CD1c-positive myeloid dendritic cell (primary cell): Measurements from ENCODE around the gene ITPKB.
A peak's percentile ranks its signal among the peaks of the same experiment; 100 is the strongest.
"Not testable (repeated sequence)": the region's sequence is repeated elsewhere in the genome, so short reads cannot be mapped to it uniquely, and the experiment has no call there.

Source experiments
- DNase-seq: peaks from one replicate; pipeline ENCODE4 v3.0.0-alpha.2; 2016; ENCODE audit errors: extremely low spot score

Gene ITPKB

DNA sequence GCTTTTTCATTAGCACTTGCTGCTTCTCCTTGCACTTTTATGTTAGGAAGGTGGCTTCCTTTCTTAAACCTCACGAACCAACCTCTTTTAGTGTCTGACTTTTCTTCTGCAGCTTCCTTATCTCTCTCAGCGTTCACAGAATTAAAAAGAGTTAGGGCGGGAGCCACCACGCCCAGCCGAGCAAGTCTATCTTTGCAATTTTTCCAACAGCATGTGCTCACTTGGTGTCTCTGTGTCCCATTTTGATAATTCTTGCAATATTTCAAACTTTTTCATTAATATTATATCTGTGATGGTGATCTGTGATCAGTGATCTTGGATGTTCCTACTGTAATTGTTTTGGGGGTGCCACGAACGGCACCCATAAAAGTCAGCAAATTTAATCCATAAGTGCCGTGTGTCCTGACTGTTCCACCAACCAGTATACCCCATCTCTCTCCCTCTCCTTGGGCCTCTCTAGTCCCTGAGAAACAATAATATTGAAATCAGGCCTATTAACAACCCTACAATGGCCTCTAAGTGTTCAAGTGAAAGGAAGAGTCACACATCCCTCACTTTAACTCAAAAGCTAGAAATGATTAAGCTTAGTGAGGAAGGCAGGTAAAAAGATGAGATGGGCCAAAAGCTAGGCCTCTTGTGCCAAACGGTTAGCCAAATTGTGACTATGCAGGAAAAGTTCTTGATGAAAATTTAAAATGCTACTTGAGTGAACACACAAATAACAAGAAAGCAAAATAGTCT, 15.9 kb upstream of the ITPKB start:
- no peak for DNase-seq

DNA sequence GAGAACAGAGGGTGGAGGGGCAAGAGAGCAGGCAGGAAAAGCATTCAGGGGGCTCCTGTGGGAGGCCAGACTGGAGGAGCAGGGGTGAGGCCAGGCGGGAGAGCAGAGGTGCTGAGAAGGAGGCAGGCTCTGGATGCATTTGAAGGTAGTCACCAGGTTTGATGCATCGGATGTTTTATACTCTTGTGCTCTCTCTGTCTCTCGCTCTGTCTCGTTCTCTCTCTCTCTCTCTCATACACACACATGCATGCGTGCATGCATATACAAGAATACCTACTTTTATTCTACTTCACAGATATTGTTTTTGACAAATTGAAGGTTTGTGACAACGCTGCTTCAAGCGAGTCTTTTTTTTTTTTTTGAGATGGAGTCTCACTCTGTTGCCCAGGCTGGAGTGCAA, 15.0 kb upstream of the ITPKB start:
- DNase-seq = no peak

DNA sequence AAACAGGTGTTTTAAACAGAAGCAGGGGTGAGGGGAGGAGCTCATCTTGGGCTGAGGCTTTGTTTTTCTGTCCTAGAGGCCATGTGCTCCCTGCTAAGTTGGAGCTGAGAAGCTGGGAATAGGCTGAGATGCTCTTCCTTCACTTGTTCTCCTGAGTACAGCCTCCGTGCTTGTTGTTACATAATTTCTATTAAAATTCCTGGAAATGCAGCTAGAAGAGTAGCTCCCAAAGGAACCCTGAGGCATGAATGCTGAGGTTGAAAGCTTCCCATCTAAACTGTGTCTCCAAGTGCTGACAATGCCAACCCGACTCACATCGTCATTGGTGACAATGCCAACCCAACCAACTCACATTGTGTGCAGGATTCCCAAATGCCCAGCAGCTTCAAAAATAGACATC, 12.6 kb upstream of the ITPKB start:
- DNase-seq = no peak

DNA sequence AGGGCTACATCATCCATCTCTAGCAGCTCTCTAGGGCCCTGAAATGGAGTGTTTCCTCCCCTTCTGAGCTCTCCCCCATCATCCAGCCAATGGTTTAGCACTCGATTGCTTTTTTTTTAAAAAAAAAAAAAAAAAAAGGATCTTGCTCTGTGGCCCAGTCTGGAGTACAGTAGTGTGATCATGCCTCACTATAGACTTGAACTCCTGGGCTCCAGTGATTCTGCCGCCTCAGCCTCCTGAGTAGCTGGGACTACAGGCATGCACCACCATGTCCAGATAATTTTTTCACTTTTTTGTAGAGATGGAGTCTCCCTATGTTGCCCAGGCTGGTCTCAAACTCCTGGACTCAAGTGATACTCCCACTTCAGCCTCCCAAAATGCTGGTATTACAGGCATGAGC, 12.1 kb upstream of the ITPKB start:
- DNase-seq = no peak

DNA sequence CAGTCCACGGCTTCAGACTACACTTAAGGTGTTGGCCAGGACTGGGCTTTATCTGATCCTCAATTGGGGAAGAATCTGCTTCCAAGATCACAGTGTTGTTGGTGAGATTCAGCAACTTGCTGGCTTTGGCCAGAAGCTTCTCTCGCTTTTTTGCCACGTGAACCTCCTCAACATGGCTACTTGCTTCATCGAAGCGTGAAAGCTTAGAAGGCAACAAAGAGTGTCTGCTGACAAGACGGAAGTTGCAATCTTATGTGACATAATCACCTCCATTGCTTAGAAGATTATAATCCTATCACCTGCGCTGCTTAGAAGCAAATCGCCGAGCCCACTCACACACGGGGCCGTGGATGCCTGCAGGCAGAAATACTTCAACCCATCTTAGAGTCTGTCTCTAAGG, 10.4 kb upstream of the ITPKB start:
- no peak for DNase-seq

DNA sequence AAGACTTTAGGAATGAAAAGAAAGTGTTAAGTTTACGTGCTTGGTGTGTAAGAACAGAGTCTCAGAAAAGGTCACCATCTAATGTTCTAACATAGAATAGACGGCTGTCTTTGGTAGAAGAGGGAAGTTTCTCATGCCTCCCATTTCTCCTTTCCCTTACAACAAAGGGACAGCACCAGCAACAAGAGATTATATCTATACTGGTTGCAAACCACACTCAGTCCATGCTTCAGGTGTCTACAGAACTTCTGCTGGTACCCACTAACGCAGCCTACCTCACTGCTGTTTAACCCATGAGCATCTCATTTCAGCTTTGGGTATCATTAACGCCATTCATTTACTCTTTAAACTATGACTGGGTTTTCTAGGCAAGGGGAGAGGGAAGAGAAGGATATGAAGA, 9.2 kb upstream of the ITPKB start:
- DNase-seq = no peak

DNA sequence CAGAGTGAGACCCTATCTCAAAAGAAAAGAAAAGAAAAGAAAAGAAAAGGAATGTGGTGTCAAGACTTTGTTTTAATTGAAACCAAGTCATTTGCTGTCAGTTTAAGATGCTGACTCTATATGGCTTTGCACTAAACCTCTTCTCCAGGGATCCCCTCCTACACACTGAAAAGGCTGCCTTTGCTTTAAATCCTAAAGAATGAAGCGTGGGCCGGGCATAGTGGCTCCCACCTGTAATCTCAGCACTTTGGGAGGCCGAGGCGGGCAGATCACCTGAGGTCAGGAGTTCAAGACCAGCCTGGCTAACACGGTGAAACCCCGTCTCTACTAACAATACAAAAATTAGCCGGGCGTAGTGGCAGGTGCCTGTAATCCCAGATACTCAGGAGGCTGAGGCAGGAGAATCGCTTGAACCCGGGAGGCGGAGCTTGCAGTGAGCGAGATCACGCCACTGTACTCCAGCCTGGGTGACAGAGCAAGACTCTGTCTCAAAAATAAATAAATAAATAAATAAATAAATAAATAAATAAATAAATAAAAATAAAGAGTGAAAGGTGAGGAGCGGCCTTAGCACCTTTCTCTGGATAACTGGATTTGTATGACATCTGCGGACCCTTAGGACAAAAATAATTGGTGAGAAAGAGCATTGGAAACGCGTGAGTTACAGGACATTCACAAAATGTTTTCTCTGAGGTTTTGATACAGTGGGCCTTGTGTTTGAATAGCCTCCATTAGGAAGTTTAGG, 8.6 kb upstream of the ITPKB start:
- DNase-seq = not testable (repeated sequence)

DNA sequence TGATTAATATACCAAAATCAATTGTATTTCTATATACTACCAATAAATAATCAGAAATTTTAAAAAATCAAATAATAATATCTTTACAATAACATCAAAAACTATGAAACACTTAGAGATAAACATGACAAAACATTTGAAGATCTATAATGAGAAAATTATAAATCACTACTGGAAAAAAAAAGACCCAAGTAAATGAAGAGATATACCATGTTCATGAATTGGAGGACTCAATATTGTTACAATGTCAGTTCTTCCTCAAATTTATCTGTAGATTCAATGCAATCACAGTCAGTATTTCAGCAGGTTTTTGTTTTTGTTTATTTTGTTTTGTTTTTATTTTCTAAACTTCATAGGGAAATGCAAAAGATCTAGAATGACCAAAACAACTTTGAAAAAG, 4.2 kb upstream of the ITPKB start:
- DNase-seq = no peak

DNA sequence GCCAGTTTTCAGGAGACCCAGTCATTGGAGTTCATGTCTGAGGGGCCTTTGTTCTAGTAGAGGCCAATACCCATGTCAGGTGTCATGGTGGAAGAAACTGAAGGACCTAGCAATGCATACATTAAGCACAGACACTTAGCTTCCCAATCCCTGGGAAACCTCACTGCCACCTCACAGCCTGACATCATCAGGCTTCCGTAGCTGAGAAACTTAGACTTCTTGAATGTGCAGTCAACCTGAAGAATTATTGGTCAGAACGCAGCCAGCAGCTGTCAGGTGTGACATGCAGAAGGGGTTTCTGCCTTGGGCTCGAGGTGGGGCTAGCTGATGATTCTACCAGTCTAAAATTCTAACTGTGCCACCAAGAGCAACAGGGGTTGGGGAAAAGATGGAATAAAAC, 1.9 kb upstream of the ITPKB start:
- DNase-seq = no peak

DNA sequence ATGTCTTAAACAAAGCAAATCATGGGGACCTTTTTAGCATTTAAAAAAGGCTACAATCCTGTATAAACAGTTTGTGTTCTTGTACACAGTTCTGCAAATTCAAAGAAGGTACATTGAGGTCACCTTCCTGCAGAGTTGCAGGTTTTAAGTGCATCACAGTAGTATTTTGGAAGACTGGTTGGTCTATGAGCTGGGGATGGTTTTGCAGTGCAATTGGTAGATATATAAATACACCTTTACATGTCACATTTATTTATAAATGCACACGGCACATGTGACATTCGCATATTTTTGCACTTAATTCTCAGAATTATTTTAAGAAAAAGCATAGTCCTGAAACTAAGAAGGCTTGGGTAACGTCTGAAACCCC, 599 bp upstream of the ITPKB start:
- no peak for DNase-seq

DNA sequence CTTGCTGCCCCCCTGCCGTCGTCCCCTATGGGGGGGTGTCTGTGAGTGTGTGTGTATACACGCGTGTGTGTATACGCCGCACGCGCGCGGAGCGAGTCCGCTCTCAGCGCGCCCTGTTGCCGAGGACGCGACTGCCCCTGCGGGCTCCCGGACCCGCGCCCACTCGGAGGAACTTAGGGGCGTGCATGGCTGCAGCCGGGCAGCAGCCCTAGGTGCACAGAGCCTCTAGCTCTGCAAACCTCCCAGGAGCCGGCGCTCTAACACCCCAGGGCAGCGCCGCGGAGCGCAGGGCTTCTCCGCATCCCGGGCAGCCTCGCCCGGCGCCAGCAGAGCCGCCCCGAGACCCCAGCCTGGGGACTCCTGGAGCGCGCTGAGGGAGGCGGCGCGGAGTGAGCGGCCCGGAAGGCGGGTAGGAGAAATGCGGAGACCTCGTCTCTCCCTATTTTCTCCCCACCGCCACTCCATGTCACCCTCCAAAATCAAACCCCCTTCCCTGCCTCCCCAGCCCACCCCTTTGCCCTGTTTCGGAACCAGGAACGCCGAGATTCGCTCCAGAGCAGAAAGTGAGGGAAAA, 574 bp downstream of the ITPKB start:
- DNase-seq = peak; percentile 64

DNA sequence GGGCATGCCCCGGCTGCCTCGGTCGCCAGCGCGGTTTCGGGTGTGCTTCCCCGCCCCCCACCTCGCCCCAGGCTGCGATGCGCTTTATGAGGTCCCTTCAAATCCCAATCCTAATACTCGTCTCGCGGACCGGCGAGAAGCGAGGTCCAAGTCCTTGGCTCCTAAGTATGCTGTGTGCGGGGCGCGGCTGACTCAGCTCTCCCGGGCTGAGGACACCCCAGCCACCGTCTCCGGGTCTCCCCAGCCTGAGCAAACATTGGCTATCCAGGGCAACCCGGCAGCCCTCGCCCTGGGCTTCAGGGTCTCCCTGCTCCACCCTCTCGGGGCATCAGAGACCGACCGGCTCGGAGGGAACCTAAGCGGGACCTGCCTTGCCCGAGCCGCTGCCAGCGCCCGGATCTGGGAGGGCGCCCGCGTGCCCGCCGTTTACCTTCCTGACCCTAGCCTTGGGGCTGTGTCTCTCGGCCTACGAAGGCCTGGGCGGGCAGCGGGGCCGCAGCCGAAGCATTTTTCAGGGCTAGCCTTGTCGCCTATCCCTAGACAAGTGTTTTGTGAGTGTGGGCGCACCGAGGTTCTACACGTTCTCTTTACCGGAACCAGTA, 1.2 kb downstream of the ITPKB start:
- DNase-seq = peak; percentile 38

DNA sequence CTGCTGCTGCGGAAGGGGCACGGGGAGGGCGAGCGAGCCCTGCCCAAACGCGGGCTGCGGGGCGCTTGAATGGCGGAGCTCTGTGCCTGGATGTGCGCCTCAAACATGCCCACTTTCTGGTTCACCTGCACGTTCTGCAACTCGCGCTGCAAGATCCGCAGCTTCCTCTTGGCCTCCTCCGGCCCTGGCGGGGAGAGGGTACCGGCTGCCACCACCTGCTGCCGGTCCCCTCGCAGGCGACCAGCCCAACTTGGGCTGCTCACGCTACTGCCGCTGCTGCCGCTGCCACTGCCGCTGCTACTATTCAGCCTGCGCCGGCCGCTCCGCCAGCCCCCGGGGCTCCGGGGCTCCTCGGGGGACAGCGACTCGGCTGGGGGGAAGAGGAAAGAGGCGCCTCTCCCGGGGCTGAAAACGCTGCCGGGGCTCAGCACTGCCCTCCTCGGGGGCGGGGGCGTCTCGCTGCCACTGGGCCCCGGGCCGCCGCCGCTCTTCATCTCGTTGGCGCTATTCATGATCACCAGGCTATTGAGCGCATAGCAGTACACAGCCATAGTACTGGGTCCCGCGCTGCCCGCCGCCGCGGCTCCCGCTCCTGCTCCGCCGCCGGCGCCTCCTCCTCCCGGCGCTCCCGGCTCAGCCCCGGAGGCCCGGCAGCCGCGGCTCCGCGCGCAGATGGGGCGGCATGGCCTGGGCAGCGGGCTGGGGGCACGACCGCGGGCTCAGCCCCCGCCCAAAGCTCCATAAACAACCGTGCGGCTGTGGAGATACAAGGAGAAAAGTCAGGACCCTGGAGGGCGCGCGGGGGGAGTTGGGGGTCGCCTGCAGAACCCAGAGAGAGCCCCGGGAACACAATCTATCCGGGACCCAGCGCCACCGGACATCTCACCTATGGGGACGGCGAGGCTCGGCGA, 1.9 kb downstream of the ITPKB start:
- peak; percentile 46 for DNase-seq

DNA sequence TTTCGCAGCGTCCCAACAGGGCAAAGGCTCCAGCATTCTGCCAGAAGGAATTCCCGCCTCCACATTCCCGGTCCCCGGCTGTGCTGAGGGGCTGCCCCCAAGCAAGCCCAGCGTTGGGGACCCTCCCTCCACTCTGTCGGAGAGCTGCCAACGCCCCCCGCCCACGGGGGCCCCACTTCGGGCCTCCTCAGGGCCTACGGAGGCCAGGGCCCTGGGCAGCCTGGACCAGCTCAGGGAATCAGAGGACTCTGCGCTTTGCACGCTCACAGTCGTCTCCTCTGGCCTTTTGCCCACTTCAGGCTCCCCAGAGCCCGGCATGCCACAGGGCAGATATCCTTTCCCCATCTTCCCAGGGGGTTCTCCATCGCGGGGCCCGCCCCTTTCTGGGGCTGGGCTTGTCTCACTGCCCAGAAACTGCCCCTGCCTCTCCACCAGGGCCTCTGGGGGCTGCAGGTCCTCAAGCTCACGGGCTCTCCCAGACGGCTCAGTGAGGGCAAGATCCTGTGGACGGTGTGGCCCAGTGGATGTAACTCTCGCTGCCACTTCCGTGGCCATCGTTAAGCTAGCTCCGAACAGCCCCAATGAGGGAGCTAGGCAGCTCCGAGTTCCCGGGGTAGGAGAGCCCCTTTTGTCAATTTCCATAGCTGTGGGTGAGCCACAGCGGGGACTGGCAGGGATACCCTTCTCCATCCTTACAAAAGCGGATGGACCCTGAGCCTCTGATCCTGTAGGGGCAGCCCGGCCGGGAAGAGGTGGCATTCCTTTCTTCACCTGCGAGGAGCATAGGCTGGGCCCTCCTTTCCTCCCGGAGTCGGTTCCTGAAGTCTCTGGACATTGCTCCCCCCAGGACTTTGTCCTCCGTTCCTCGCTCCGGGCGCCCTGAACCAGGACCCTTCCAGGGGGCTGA, 2.8 kb downstream of the ITPKB start:
- DNase-seq = no peak

DNA sequence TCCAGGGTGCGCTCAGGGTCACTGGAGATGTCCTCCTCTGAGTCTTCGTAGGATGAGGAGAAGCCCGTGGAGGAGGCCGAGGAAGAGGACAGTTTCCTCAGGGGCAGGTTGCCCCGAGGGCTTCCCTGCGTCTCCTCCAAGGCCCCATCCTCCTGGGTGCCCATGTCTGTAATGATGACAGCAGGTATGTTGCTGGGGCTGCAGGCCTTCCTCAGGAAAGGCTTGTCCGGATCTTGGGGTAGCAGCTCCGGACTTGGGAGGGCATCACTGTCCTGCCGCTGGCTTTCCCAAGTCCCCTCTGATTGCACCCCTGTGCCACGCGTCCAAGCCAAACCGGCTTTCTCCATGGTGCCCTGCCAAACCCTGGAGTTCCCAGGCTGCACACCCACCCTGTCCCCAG, 3.5 kb downstream of the ITPKB start:
- DNase-seq = no peak

DNA sequence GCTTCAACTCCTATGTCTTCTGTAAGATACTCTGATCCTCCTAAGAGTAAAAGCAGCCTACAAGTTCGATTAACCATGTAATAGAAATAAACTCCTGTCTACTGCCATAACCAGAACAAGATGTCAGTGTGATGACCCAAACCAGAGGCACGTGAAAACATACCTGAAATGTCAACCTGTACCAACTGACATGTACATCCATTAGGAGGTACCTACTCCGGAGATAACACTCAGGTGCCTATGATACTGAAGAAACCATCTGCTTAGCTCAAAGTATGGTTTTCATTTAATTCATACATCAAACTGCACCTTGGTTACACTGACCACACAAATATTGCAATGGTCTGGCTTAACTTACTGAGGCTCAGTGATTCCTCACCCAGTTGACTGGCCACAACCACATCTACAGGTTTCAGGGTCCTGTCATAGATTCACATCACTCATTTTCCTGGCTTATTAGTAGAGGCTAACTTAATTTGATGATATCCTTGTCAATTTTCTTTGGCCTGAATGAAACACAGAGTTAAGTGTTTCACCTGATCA, 4.4 kb downstream of the ITPKB start:
- no peak for DNase-seq

DNA sequence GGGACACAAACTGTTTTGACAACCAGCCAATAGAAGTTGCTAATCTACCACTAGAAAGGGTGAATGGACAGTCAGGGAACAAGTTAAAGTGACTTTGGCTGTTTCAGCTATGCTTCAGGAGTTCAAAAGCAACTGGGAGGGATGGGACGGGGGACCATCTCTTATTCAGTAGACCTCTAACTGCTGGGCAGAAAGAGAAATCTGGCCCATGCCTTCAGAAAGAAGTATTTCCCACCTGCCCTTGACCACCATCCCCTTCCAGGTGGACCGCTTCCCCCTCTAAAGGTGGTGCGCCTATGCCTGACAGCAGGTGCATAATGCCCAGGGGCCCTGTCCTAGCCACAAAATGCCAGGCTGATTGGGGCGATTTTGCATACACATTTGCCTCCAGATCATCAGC, 5.2 kb downstream of the ITPKB start:
- DNase-seq = no peak

DNA sequence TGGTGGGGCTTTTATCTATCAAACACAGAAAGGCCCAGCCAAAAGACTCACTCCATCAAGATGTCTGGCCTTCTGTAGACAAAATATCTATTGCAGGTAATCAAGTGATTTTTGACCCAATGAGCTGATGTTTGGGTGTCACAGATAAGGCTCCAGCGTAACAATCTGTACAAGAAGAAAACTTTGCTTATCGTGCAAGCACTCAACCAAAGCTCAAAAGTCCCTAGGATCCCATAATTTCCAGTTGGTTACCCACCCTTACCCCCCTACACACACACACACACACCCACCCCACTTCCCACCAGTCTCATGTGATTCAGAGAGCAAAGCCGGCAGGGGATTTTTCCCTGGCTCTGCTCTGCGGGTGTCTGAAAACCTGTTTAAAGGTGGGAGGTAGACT, 5.8 kb downstream of the ITPKB start:
- DNase-seq = no peak

DNA sequence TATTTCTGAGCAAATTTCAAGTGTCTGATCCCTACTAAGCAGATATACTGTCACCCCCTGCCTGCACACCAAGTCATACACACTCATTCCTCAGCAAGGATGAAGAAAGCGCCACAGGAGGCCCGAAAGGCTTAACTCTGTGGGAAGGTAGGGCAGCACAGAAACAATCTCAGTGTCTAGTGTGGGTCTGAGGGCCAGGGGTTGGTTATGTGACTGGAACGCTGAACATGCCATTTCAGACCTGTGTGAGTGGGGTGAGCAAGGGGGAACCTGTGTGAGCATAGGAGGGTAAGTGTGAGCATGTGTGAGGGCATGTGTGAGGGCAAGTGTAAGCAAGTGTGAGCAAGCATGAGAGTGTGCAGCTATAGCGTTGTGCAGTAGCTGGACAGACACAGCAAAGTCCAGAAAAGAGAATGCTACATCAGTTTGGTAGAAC, 6.2 kb downstream of the ITPKB start:
- no peak for DNase-seq

DNA sequence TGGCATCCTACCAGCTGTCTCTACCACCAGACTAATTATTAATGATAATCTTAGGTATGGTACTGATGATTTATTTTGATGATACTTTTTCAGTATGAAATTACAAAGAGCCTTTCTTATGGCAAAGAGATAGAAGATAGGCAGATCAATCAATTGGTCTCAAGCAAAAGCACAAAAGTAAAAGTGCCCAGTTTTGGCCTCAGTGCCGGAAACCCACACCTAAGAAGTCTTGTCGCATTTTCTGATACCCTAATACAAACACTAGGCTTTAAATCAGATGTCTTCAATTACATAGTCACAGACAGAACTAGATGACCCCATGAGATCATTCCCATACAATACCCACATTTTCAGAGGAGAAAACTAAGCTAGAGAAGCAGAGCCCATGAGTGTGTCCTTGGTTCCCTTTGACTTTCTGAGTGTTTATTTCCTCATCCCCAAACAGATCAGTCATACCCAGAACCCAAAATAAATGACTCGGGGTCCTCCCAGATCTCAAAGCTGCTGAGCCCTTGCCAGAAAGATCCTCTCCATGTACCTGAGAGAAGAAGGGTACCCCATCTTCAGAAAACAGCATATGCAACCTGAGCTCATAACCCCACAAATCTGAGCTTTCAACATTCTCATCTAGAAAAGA, 7.7 kb downstream of the ITPKB start:
- DNase-seq = peak; percentile 56
